Measurements from ENCODE around the gene CGGBP1.

GRCh38 chr3:88044411-88044810, 14.4 kb downstream of the CGGBP1 start:
- TF ChIP-seq POLR2A (IDR thresholded peaks at IDR 0.05; ENCODE audit: low read length) = no peak
- TF ChIP-seq GATA1 (IDR thresholded peaks at IDR 0.05; ENCODE audit: low read depth, low read length) = no peak

Measured in erythroblast (primary cell).